Testis (tissue), 3 donors: ENCODE data around the gene MGAT5. TPM values are rescaled to one million over a fixed set of nuclear protein-coding genes. Genes with fewer than 3 reads are reported as not detected.
A peak's percentile ranks its signal among the peaks of the same experiment; 100 is the strongest.

Source experiments
- DNase-seq: peaks from one replicate; pipeline ENCODE4 v3.0.0-alpha.2; 2019
- H3K27ac ChIP-seq, 2 donors: fragments of 200-600 bp; sonication (generic); one replicate each; pipeline ENCODE4 v1.5.1; 2019
- H3K27me3 ChIP-seq: fragments of 200-600 bp; sonication (generic); one replicate; pipeline ENCODE4 v1.5.1; 2019
- H3K36me3 ChIP-seq: fragments of 200-600 bp; sonication (generic); one replicate; pipeline ENCODE4 v1.5.1; 2017; ENCODE audit warnings: low read depth; ENCODE audit errors: missing control alignments
- H3K4me1 ChIP-seq: fragments of 200-600 bp; sonication (generic); one replicate; pipeline ENCODE4 v1.5.1; 2019
- H3K4me3 ChIP-seq, 2 donors: fragments of 200-600 bp; sonication (generic); one replicate each; pipeline ENCODE4 v1.5.1; 2017 to 2019
- H3K9me3 ChIP-seq: fragments of 200-600 bp; sonication (generic); one replicate; pipeline ENCODE4 v1.5.1; 2017
- CTCF ChIP-seq, 3 experiments: fragments of 450-650 bp in 2 of 3; fragments of 200-600 bp in 1 of 3; sonication (generic) in 1 of 3; IDR thresholded peaks; one replicate each; pipeline ENCODE4 v1.5.1; 2016 to 2019; ENCODE audit warnings: antibody characterized with exemption in 3 of 3, mild to moderate bottlenecking in 2 of 3, moderate library complexity in 1 of 3
- POLR2A ChIP-seq: fragments of 450-650 bp; IDR thresholded peaks from one replicate; pipeline ENCODE4 v1.6.1; 2017; ENCODE audit warnings: antibody characterized with exemption, mild to moderate bottlenecking, moderate library complexity
- WGBS, 2 donors: methylation state at CpG; one replicate each; pipeline ENCODE4 v1.1.5; 2018; 5-methylcytosine and 5-hydroxymethylcytosine counted together
- intact Hi-C: fragments of 100-400 bp; cut with DNase I; formaldehyde crosslinking; loops from one replicate; pipeline ENCODE4 v1.15.1; 2023; ENCODE audit warnings: low total_unique reads
- polyA plus RNA-seq: library from polyadenylated mRNA; stranded (reverse); fragments of 350-450 nt; fragmentation: Illumina TruSeq; extraction: RNeasy Lipid Tissue Mini Kit (QIAGEN cat#74804); gene quantifications from one replicate; pipeline ENCODE4 v1.2.3, GENCODE V29; 2014; ENCODE audit warnings: low read depth, low replicate concordance; ENCODE audit not compliant: insufficient read depth
- total RNA-seq, 2 donors: library from RNA; depleted of rRNA; stranded (reverse); fragments of >200 nt; gene quantifications; one replicate each; pipeline ENCODE4 v1.2.3, GENCODE V29; 2016

Gene MGAT5
- total and polyA plus RNA-seq, 3 donors from 2014 or later: 31.6 to 73.8 (median 64.5) TPM

GRCh38 chr2:134402410-134402809 lies 148.5 kb downstream of the MGAT5 start:
- TF ChIP-seq POLR2A (no peak), CTCF (IDR thresholded peaks at IDR 0.05) (no peak)
- Histone ChIP-seq H3K27me3 (no peaks in the 10 kb centered on the region), H3K4me3 (no peak overlapping the region), H3K27ac (peak overlapping the region in 1 of 2 donors; percentile 41), H3K9me3 (no peaks in the 10 kb centered on the region), H3K36me3 (no peaks in the 10 kb centered on the region), H3K4me1 (no peaks in the 10 kb centered on the region)
- 41 to 75% methylated on average over 1 of the region's 1 CpG for WGBS, 2 donors
- intact Hi-C loops: no loop called here
- DNase-seq: peak; percentile 41

GRCh38 chr2:134405611-134406081 lies 151.8 kb downstream of the MGAT5 start:
- 84 to 86% methylated on average over 3 of the region's 3 CpGs for whole genome bisulfite sequencing, 2 donors
- Histone ChIP-seq H3K27me3 (no peaks in the 10 kb centered on the region), H3K4me1 (no peaks in the 10 kb centered on the region), H3K4me3 (no peak overlapping the region), H3K36me3 (no peaks in the 10 kb centered on the region), H3K9me3 (no peaks in the 10 kb centered on the region), H3K27ac (no peak overlapping the region)
- no peak for DNase-seq
- intact Hi-C loops: no loop called here
- TF ChIP-seq POLR2A (no peak), CTCF (IDR thresholded peaks at IDR 0.05) (no peak)

GRCh38 chr2:134406311-134406710 lies 152.4 kb downstream of the MGAT5 start:
- intact Hi-C loops: no loop called here
- TF ChIP-seq CTCF (IDR thresholded peaks at IDR 0.05): no peak
- TF ChIP-seq POLR2A: no peak
- DNase-seq: no peak
- Histone ChIP-seq H3K4me1 (no peaks in the 10 kb centered on the region), H3K9me3 (no peaks in the 10 kb centered on the region), H3K4me3 (no peak overlapping the region), H3K36me3 (no peaks in the 10 kb centered on the region), H3K27ac (no peak overlapping the region), H3K27me3 (no peaks in the 10 kb centered on the region)
- 96 to 97% methylated on average over 5 of the region's 5 CpGs for WGBS, 2 donors

GRCh38 chr2:134406736-134407135 lies 152.9 kb downstream of the MGAT5 start:
- no peaks in the 10 kb centered on the region for H3K4me1 ChIP-seq

More at GRCh38 chr2:134406736-134407135, 152.9 kb downstream of the MGAT5 start:
- Histone ChIP-seq H3K27ac (no peak overlapping the region), H3K36me3 (no peaks in the 10 kb centered on the region), H3K27me3 (no peaks in the 10 kb centered on the region), H3K4me3 (no peak overlapping the region), H3K9me3 (no peaks in the 10 kb centered on the region)
- no peak for TF ChIP-seq CTCF (IDR thresholded peaks at IDR 0.05)
- TF ChIP-seq POLR2A: no peak
- no peak for DNase-seq
- intact Hi-C loops: no loop called here
- WGBS, 2 donors: 96 to 98% methylated on average over 3 of the region's 3 CpGs
